PC-3 (cell line): ENCODE measurements around the gene ZFYVE27. TPM values are rescaled to one million over a fixed set of nuclear protein-coding genes. Genes with fewer than 3 reads are reported as not detected.
A peak's percentile ranks its signal among the peaks of the same experiment; 100 is the strongest.

Experiments
- ATAC-seq: fragments of 200-7000 bp; cut with Tn5 transposase; 2 replicates; pipeline ENCODE4 v1.9.1; 2020; ENCODE audit warnings: mild to moderate bottlenecking, moderate library complexity
- BruUV-seq: library from RNA; stranded (reverse); fragments of 400-500 nt; replicated peaks from 2 replicates; lab custom pipeline; 2021; lab: Mats Ljungman, UMichigan
- CTCF ChIA-PET: fragments of 300-600 bp; sonication (Branson Sonifier 250); formaldehyde crosslinking; loops from one replicate; lab custom pipeline; 2022; ENCODE audit warnings: antibody characterized with exemption; lab: Charles Lee
- POLR2A ChIA-PET: fragments of 300-600 bp; sonication (Branson Sonifier 250); formaldehyde crosslinking; loops from one replicate; lab custom pipeline; 2022; ENCODE audit warnings: antibody characterized with exemption; ENCODE audit not compliant: unreplicated experiment; lab: Charles Lee
- DNase-seq: peaks from one replicate; pipeline ENCODE4 v3.0.0-alpha.2; 2015
- H2AFZ ChIP-seq: fragments of 300-600 bp; sonication (generic); 2 replicates; pipeline ENCODE4 v1.6.0; 2016; ENCODE audit warnings: antibody characterized with exemption, low read length
- H3F3A ChIP-seq: fragments of 300-600 bp; sonication (generic); one replicate; pipeline ENCODE4 v1.6.0; 2017; ENCODE audit warnings: antibody characterized with exemption, low read length, control low read depth, mild to moderate bottlenecking; ENCODE audit not compliant: unreplicated experiment
- H3K27ac ChIP-seq: fragments of 300-600 bp; sonication (generic); 2 replicates; pipeline ENCODE4 v1.5.1; 2016; ENCODE audit warnings: mild to moderate bottlenecking, low read length
- H3K27me3 ChIP-seq: fragments of 300-600 bp; sonication (generic); 2 replicates; pipeline ENCODE4 v1.6.1; 2016; ENCODE audit warnings: low read length, mixed read lengths
- H3K36me3 ChIP-seq: fragments of 300-600 bp; sonication (generic); 2 replicates; pipeline ENCODE4 v1.6.1; 2016; ENCODE audit warnings: low read depth, mixed run types, low read length, mixed read lengths
- H3K4me1 ChIP-seq: fragments of 300-600 bp; sonication (generic); 2 replicates; pipeline ENCODE4 v1.5.1; 2016; ENCODE audit warnings: low read length; ENCODE audit not compliant: insufficient read depth
- H3K4me2 ChIP-seq: fragments of 300-600 bp; sonication (generic); 2 replicates; pipeline ENCODE4 v1.6.0; 2016; ENCODE audit warnings: low read length
- H3K4me3 ChIP-seq: fragments of 300-600 bp; sonication (generic); 2 replicates; pipeline ENCODE4 v1.5.1; 2016; ENCODE audit warnings: mild to moderate bottlenecking, low read length, mixed read lengths
- H3K79me2 ChIP-seq: fragments of 300-600 bp; sonication (generic); 2 replicates; pipeline ENCODE4 v1.6.1; 2017; ENCODE audit warnings: low read length, mixed read lengths
- H3K9ac ChIP-seq: fragments of 300-600 bp; sonication (generic); 2 replicates; pipeline ENCODE4 v1.6.0; 2016; ENCODE audit warnings: mild to moderate bottlenecking, low read length
- H3K9me2 ChIP-seq: fragments of 300-600 bp; sonication (generic); replicated peaks from 2 replicates; pipeline ENCODE4 v1.6.1; 2016; ENCODE audit warnings: mixed run types, low read length, mixed read lengths
- H3K9me3 ChIP-seq: fragments of 300-600 bp; sonication (generic); 2 replicates; pipeline ENCODE4 v1.6.1; 2016; ENCODE audit warnings: low read length, mixed read lengths
- H4K20me1 ChIP-seq: fragments of 300-600 bp; sonication (generic); 2 replicates; pipeline ENCODE4 v1.6.1; 2016; ENCODE audit warnings: low read length, mixed read lengths
- EZH2 ChIP-seq: fragments of 300-600 bp; sonication (generic); IDR thresholded peaks from one replicate; pipeline ENCODE4 v1.6.1; 2017; ENCODE audit warnings: antibody characterized with exemption, mild to moderate bottlenecking, low read length; ENCODE audit not compliant: unreplicated experiment
- EZH2phosphoT487 ChIP-seq: fragments of 300-600 bp; sonication (generic); IDR thresholded peaks from 2 replicates; pipeline ENCODE4 v1.6.1; 2018; ENCODE audit warnings: mild to moderate bottlenecking, antibody characterized with exemption, low read length, borderline replicate concordance
- intact Hi-C: fragments of 100-400 bp; cut with micrococcal nuclease; formaldehyde crosslinking; loops from 2 replicates; pipeline ENCODE4 v1.9.0; 2023
- total RNA-seq: library from RNA; depleted of rRNA; stranded (reverse); fragments of >200 nt; gene quantifications from 2 replicates; pipeline ENCODE4 v1.2.3, GENCODE V29; 2014
- TF ChIP-seq, protein P1 (sequence below): fragments of 300-600 bp; sonication (generic); conservative IDR thresholded peaks from 2 replicates; pipeline ENCODE4 v1.5.1; 2017; ENCODE audit warnings: antibody characterized with exemption, low read depth, mild to moderate bottlenecking, low read length

ZFYVE27 gene
- total RNA-seq, 1 experiment from 2014 or later = 13.1 TPM

DNA sequence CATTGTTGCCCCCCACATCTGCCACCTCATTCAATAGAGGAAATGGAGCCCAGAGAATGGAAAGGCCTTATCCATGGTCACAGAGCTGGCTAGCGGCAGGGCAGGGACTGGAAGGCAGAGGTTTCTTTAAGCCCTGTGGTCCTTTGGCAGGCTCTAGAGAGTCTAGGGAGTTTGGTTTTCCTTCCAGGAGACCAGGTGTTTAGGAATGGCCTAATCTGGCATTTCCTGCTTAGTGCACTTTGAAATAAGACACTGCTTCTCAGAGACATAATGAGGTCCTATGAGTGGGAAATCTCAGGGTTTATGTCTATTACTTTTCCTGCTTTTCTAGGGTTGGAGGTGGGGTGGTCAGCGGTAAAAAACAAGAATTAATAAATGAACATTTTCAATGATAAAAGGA is 17.3 kb upstream of the ZFYVE27 start:
- no peaks in the 10 kb centered on the region for H3K9me3 ChIP-seq
- no peak overlapping the region for H2AFZ ChIP-seq
- H4K20me1 ChIP-seq = no peaks in the 10 kb centered on the region
- peaks cover 40% of the 10 kb centered on the region for H3K79me2 ChIP-seq
- no peaks in the 10 kb centered on the region for H3F3A ChIP-seq
- no TSS peak for BruUV-seq
- no peaks in the 10 kb centered on the region for H3K9me2 ChIP-seq
- H3K36me3 ChIP-seq = peaks cover 7% of the 10 kb centered on the region; the same call in 1 of the 2 replicates
- ChIA-PET POLR2A (no interaction called here), CTCF (no interaction called here)
- H3K27ac ChIP-seq = peak overlapping the region; percentile 37; the same call in 1 of the 2 replicates
- no peak overlapping the region for H3K4me3 ChIP-seq
- ATAC-seq (no peak), DNase-seq (no peak)
- H3K4me2 ChIP-seq = 0 out of 2 replicates have a peak overlapping the region, but pooled peaks have one; percentile 74
- TF ChIP-seq, protein P1, sequence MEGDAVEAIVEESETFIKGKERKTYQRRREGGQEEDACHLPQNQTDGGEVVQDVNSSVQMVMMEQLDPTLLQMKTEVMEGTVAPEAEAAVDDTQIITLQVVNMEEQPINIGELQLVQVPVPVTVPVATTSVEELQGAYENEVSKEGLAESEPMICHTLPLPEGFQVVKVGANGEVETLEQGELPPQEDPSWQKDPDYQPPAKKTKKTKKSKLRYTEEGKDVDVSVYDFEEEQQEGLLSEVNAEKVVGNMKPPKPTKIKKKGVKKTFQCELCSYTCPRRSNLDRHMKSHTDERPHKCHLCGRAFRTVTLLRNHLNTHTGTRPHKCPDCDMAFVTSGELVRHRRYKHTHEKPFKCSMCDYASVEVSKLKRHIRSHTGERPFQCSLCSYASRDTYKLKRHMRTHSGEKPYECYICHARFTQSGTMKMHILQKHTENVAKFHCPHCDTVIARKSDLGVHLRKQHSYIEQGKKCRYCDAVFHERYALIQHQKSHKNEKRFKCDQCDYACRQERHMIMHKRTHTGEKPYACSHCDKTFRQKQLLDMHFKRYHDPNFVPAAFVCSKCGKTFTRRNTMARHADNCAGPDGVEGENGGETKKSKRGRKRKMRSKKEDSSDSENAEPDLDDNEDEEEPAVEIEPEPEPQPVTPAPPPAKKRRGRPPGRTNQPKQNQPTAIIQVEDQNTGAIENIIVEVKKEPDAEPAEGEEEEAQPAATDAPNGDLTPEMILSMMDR = no peak
- H3K9ac ChIP-seq = no peak overlapping the region
- H3K27me3 ChIP-seq = no peaks in the 10 kb centered on the region
- intact Hi-C loops = no loop called here
- H3K4me1 ChIP-seq = peaks cover 48% of the 10 kb centered on the region

- no peak overlapping the region for H3K4me3 ChIP-seq
- no peak overlapping the region for H3K9ac ChIP-seq
- ATAC-seq (no peak), DNase-seq (no peak)
- H3K4me2 ChIP-seq = no peak overlapping the region
- peaks cover 5% of the 10 kb centered on the region for H3F3A ChIP-seq
- no peaks in the 10 kb centered on the region for H3K9me3 ChIP-seq
- H3K27me3 ChIP-seq = no peaks in the 10 kb centered on the region
- H3K9me2 ChIP-seq = no peaks in the 10 kb centered on the region
- H3K79me2 ChIP-seq = peaks cover 15% of the 10 kb centered on the region
- CTCF ChIA-PET = no interaction called here
- H2AFZ ChIP-seq = no peak overlapping the region
- TF ChIP-seq, protein P1 = no peak
- no peak for TF ChIP-seq EZH2
- H3K36me3 ChIP-seq = peaks cover 7% of the 10 kb centered on the region; the same call in 1 of the 2 replicates
- BruUV-seq = no TSS peak
- no peak overlapping the region for H3K27ac ChIP-seq
- H3K4me1 ChIP-seq = peaks cover 36% of the 10 kb centered on the region
- no peaks in the 10 kb centered on the region for H4K20me1 ChIP-seq
- POLR2A ChIA-PET = no interaction called here
- intact Hi-C loops = no loop called here
Observed at GRCh38 chr10:97721871-97722780, 14.8 kb upstream of the ZFYVE27 start.

GRCh38 chr10:97723001-97723400 is 13.9 kb upstream of the ZFYVE27 start:
- Histone ChIP-seq H3K9ac (no peak overlapping the region), H3K79me2 (peaks cover 6% of the 10 kb centered on the region; the same call in 1 of the 2 replicates), H3F3A (peaks cover 5% of the 10 kb centered on the region), H3K27ac (no peak overlapping the region), H3K4me1 (peaks cover 27% of the 10 kb centered on the region), H3K9me3 (no peaks in the 10 kb centered on the region), H3K4me2 (no peak overlapping the region), H3K9me2 (no peaks in the 10 kb centered on the region), H2AFZ (no peak overlapping the region), H3K27me3 (no peaks in the 10 kb centered on the region), H3K4me3 (no peak overlapping the region), H3K36me3 (no peaks in the 10 kb centered on the region), H4K20me1 (no peaks in the 10 kb centered on the region)
- BruUV-seq = no TSS peak
- ChIA-PET POLR2A (no interaction called here), CTCF (no interaction called here)
- TF ChIP-seq EZH2phosphoT487 = no peak
- TF ChIP-seq EZH2 = no peak
- TF ChIP-seq, protein P1 = no peak
- intact Hi-C loops = no loop called here
- DNase-seq = no peak
- no peak for ATAC-seq
